GM06990 (cell line): Measurements from ENCODE around the gene CIAPIN1.
A peak's percentile ranks its signal among the peaks of the same experiment; 100 is the strongest.

ENCODE experiments used
- DNase-seq: peaks from one replicate; pipeline ENCODE4 v3.0.0-alpha.2; 2011; ENCODE audit not compliant: insufficient read length; ENCODE audit errors: extremely low read depth
- H3K27me3 ChIP-seq: replicated peaks from 2 replicates; pipeline ENCODE4 v1.6.0; 2011; ENCODE audit warnings: low read length; ENCODE audit not compliant: control insufficient read depth, insufficient read depth
- H3K36me3 ChIP-seq: 2 replicates; pipeline ENCODE4 v1.5.1; 2011; ENCODE audit warnings: low read length; ENCODE audit not compliant: control insufficient read depth, insufficient read depth
- H3K4me3 ChIP-seq: replicated peaks from 2 replicates; pipeline ENCODE4 v1.5.1; 2011; ENCODE audit warnings: low read depth, mild to moderate bottlenecking, control low read depth, low read length
- TF ChIP-seq, protein P1 (sequence below): IDR thresholded peaks from 2 replicates; pipeline ENCODE4 v1.5.1; 2011; ENCODE audit warnings: low read length, control low read depth, mild to moderate bottlenecking, inconsistent platforms; ENCODE audit not compliant: insufficient read depth, poor library complexity, severe bottlenecking

Gene CIAPIN1

DNA sequence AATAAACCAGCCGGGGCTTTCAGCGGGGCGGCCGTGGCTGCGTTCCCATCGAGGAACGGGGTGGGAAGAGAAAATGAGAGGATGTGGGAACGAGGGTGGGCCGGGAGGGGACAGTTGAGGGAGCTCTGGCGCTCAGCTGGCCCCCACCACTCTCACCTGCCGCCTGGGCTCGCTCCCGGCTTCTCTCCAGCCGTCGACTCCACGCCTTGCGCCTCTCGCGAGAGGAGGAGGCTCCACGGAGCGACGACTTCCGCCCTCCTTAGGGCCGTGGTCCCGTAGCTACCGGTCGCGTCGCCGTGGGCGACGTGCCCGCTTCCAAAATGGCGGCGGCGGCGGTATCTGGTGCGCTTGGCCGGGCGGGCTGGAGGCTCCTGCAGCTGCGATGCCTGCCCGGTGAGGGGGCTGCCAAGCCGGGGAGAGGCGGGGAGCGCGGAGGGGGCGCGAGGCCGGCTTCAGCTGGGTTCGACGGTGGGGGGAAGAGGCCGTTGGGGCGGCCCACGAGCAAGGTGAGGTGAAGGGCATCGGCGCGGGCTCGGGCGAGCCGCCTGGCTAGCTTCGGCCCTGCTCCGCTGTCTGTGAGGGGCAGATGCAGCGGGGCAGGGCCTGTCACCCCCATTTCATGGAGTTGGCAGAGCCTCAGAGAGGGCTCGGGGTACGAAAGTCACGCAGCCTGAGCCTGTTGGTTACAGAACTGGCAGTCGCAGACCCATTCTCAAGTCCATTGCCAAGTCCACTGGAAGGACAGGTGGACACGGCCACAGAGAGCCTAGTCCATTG lies at the start of gene CIAPIN1, which contains the start of gene COQ9:
Gene CIAPIN1, minus strand, starts transcription at position 200 of the 777 bp plus-strand sequence. CDS start 6,457 bp downstream, outside the sequence.
Gene COQ9, plus strand, starts transcription at position 294 of the 777 bp plus-strand sequence. Its CDS starts 27 bp downstream, at position 321.
- H3K4me3 ChIP-seq, result peak within 1 kb of the TSS; percentile 95
- peaks cover 1% of the 10 kb centered on the region for H3K36me3 ChIP-seq
- TF ChIP-seq, protein P1, sequence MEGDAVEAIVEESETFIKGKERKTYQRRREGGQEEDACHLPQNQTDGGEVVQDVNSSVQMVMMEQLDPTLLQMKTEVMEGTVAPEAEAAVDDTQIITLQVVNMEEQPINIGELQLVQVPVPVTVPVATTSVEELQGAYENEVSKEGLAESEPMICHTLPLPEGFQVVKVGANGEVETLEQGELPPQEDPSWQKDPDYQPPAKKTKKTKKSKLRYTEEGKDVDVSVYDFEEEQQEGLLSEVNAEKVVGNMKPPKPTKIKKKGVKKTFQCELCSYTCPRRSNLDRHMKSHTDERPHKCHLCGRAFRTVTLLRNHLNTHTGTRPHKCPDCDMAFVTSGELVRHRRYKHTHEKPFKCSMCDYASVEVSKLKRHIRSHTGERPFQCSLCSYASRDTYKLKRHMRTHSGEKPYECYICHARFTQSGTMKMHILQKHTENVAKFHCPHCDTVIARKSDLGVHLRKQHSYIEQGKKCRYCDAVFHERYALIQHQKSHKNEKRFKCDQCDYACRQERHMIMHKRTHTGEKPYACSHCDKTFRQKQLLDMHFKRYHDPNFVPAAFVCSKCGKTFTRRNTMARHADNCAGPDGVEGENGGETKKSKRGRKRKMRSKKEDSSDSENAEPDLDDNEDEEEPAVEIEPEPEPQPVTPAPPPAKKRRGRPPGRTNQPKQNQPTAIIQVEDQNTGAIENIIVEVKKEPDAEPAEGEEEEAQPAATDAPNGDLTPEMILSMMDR, result no peak
- peak; percentile 93 for DNase-seq
- H3K27me3 ChIP-seq, result no peaks in the 10 kb centered on the region

DNA sequence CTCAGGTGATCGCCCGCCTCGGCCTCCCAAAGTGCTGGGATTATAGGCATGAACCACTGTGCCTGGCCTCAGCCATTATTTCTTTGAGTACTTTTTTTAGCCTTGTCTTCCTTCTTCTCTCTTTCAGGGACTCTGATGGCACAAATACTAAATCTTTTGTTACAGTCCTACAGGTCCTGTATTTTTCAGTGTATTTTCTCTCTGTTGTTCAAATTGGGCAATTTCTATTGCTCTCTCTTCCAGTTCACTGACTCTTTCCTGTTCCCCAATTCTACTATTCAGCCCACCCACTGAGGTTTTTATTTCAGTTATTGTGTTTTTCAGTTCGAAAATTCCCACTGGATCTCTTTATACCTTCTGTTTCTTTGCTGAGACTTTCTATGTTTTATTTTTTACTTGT lies 46.6 kb upstream of the CIAPIN1 start:
- TF ChIP-seq, protein P1, result no peak
- H3K36me3 ChIP-seq, result no peaks in the 10 kb centered on the region
- no peaks in the 10 kb centered on the region; the same call in 1 of the 2 replicates for H3K27me3 ChIP-seq
- no peak overlapping the region for H3K4me3 ChIP-seq
- no peak for DNase-seq

DNA sequence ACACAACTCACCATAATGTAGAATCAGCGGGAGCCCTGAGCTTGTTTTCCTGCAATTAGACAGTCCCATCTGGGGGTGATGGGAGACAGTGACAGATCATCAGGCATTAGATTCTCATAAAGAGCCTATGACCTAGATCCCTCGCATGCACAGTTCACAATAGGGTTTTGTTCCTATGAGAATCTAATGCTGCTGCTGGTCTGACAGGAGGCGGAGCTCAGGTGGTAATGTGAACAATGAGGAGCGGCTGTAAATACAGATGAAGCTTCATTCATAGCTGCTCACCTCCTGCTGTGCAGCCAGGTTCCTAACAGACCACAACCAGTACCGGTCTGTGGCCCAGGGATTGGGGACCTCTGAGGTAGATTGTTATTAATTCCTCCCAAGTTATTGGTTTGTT lies 42.0 kb upstream of the CIAPIN1 start:
- TF ChIP-seq, protein P1, result no peak
- no peak for DNase-seq
- Histone ChIP-seq H3K36me3 (no peaks in the 10 kb centered on the region), H3K4me3 (no peak overlapping the region), H3K27me3 (no peaks in the 10 kb centered on the region)

DNA sequence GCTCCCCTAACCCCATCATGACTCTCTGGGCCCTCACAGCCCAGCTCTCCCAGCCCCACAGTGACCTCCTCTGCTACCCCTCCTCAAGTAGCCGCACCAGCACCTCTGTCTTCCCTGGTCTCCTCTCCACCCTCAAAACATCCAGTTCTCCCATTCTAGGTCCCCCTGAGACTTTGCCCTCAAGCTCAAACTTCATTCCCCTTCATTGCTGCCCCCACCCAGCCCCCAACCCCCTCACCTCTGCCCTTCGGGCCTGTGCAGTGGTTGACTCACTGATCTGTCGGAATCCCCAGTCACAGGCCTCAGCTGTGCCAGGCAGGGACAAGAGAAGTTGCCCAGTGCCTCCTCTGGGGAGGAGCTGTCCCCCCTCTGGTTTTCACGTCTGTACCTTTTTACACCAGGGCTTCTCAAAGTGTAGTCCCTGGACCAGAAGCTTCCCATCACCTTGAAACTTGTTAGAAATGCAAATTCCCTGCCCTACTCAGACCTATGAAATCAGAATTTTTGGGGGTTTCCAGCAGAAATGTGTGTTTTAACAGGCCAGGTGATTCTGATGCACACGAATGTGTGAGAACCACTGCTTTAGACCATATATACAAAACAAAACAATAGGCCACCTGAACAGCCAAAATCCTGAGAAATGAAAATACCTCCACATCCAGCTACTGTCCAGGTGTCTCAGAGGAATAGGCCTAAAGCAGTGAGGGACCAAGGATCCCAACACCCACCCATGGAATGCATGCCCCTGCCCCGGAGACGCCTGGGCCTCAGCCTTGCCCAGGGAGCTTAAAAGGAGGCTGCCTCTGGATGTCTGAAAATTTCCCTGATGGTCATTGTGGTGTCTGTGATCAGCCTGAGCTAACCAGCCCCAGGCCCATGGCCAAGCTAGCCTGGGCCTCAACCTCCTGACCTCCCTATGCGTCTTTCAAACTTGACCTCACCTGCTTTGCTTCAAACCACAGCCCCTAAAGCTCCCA lies 40.0 kb upstream of the CIAPIN1 start:
- Histone ChIP-seq H3K27me3 (no peaks in the 10 kb centered on the region), H3K4me3 (peak overlapping the region; percentile 64), H3K36me3 (no peaks in the 10 kb centered on the region)
- no peak for DNase-seq
- TF ChIP-seq, protein P1, result no peak

DNA sequence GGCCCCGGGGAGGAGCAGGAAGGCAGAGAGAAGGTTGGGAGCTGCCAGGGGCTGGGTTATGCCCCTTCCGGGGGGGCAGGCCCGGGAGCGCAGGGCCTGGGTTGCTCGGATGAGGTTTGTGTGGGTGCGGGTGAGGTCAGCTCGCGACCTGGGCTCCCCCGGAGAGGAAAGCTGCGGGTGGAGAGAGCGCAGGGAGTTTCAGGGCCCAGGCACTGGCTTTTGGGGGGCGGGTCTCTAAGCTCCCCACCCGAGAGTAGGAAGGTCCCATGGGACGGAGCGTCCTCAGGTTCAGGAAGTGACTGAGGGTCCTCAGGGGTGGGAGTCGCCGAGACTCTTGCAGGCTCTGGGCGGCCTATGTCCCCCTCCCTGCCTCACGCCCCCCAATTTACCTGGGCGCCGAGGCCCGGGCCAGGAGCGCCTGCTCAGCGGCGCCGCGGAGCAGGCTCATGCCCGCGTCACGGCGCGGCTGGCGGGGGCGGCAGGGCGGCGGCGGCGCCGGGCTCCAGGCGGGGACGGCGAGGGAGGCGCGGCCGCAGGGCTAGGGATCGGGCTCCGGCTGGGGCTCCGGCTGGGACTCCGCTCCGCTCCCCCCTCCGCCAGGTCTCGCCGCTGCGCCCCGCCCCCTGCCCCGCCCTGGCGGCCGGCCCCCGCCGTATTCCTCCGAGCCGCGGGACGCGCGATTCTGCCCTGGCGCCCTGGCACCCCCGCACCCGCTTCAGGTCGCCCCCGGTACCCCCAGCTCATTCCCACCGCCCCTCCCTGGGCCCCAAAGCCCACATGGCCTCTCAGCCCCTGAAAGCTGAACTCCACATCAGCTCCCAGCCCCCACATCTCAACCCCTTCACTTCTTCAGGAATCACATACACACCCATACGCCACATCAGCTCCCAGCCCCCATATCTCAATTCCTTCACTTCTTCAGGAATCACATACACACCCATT lies 39.0 kb upstream of the CIAPIN1 start, which contains the start of gene DOK4:
Gene DOK4, minus strand, starts transcription at position 578 of the 942 bp plus-strand sequence. CDS start 6,986 bp downstream, outside the sequence.
- Histone ChIP-seq H3K4me3 (peak within 1 kb of the TSS; percentile 66), H3K36me3 (no peaks in the 10 kb centered on the region), H3K27me3 (no peaks in the 10 kb centered on the region)
- DNase-seq, result peak; percentile 66
- TF ChIP-seq, protein P1, result no peak
